Pancreas (tissue), 10 donors: ENCODE measurements around the gene ASB10. TPM values are rescaled to one million over a fixed set of nuclear protein-coding genes. Genes with fewer than 3 reads are reported as not detected.

Source experiments
- ATAC-seq, 4 donors: fragments of 200-7000 bp; cut with Tn5 transposase; one replicate each; pipeline versions ENCODE4 v1.8.0 to v1.9.1; 2020; ENCODE audit warnings: mild to moderate bottlenecking in 4 of 4, moderate library complexity in 4 of 4
- DNase-seq, 6 donors: peaks; one replicate each; pipeline ENCODE4 v3.0.0-alpha.2; 2020
- FAIRE-seq: peaks from 2 replicates; lab custom pipeline; 2012; peaks lifted over from hg19 to GRCh38; lab: Jason Lieb, UNC
- H3K27ac ChIP-seq, 4 donors: fragments of 200-600 bp; sonication (generic); 1 replicate in 3 of 4; 2 replicates in 1 of 4; pipeline versions ENCODE4 v1.5.0 to v1.8.0; 2020
- H3K27me3 ChIP-seq, 4 donors: fragments of 200-600 bp; one replicate each; pipeline ENCODE4 v1.8.0; 2021
- H3K36me3 ChIP-seq, 3 donors: fragments of 200-600 bp; sonication (generic) in 1 of 3; one replicate each; pipeline versions ENCODE4 v1.5.0 to v1.8.0; 2020 to 2021
- H3K4me1 ChIP-seq, 3 donors: fragments of 200-600 bp; one replicate each; pipeline ENCODE4 v1.8.0; 2021
- H3K4me3 ChIP-seq, 4 donors: fragments of 200-600 bp; sonication (generic) in 2 of 4; one replicate each; pipeline versions ENCODE4 v1.5.0 to v1.8.0; 2020 to 2021
- H3K9me3 ChIP-seq, 4 donors: fragments of 200-600 bp; one replicate each; pipeline ENCODE4 v1.8.0; 2021
- CTCF ChIP-seq, 4 donors: fragments of 200-600 bp; sonication (generic) in 3 of 4; IDR thresholded peaks; one replicate each; pipeline versions ENCODE4 v1.5.0 to v1.8.0; 2021; ENCODE audit warnings: antibody characterized with exemption in 4 of 4
- WGBS, 2 donors: extraction: QIAGEN DNeasy Blood & Tissue Kit; methylation state at CpG; one replicate each; pipeline ENCODE4 v1.1.7; 2013; 5-methylcytosine and 5-hydroxymethylcytosine counted together
- intact Hi-C, 3 donors: fragments of 100-400 bp; cut with DNase I; formaldehyde crosslinking; loops; one replicate each; pipeline versions ENCODE4 v1.11.1 to v1.14.2; 2022
- polyA plus RNA-seq, 2 donors: library from polyadenylated mRNA; stranded (reverse); fragments of 200-250 nt; gene quantifications; one replicate each; pipeline ENCODE4 v1.2.3, GENCODE V29; 2013
- total RNA-seq, 6 donors: library from RNA; stranded (reverse); fragmentation: NEBNext Ultra II Directional in 4 of 6; extraction: Animal tissue kit (Norgen Biotek cat#: 25700) in 4 of 6; gene quantifications; one replicate each; pipeline versions ENCODE4 v1.2.1 to v1.2.4, GENCODE V29; 2021 to 2023
- donor health status: healthy with polysubstance abuse.
- donor health status: DM: no; HTN: no; CAD: no; lungs with moderate emphysema.
- donor health status: DM: no; HTN: no; CAD: no.
- donor health status: control.
- donor health status: control.
- donor health status: Bipolar disorder and iron deficiency.
- donor health status: DM: yes; HTN: yes; CAD: no.
- donor health status: DM: no; HTN: no; CAD: no.
- donor health status: DM: no; HTN: no; CAD: no.
- donor health status: DM: yes; HTN: yes; CAD: no.

Gene ASB10
- total and polyA plus RNA-seq, 8 donors, result not detected

DNA sequence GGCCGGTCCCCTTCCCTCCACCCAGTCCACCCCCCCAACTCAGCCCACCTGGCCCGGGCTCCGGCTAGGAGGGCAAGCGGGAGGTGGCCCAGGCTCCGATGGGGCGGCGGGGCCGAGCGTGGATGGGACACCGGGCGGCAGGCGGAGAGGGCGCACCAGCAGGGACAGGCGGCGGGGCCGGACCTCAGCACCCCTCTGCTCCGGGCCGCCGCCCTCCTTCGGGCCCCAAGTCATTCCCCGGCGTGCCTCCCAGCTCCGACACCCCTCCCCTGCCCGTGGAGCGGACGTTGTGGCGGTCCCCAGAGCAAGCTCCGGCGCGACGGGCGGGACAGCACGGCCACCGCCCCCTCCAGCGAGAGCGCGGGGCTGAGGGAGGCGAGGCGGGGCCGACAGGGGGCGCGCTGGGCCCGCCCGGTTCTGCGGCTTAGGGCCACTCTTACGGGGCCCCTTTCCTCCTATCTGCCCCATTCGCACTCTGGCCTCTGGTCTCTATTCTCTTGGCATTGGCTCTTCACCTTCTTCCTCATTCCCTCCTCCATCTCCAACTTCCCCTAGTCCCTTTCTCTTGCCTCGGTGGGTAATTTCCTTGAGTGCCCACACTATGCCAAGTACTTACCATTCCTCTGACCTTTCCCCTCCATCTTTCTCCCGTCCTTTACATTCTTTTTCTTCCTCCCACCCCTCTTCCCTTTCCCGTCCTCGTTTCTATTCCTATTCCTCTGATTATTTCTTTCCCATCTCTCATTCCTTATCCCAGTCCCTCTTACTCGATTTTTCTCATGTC is 18.9 kb downstream of the ASB10 start:
- DNase-seq, result peak in 4 of 6 donors; percentile 39 to 85 (median 62)
- ATAC-seq, result peak; percentile 65 to 82 (median 79)
- Histone ChIP-seq H3K4me1 (peaks cover 0 to 5% (median 4%) of the 10 kb centered on the region in 3 donors), H3K27me3 (peaks cover 0 to 25% (median 3%) of the 10 kb centered on the region in 4 donors), H3K9me3 (no peaks in the 10 kb centered on the region), H3K27ac (no peak overlapping the region), H3K36me3 (no peaks in the 10 kb centered on the region), H3K4me3 (peak overlapping the region; percentile 16 to 59 (median 40))
- TF ChIP-seq CTCF (IDR thresholded peaks at IDR 0.05), result peak; percentile 54 to 75 (median 66)
- no peak for FAIRE-seq
- intact Hi-C loops, result loop anchor here in 1 of 3 donors (5.0 kb wide), 1 partner anchor 41 kb away; no protein-coding TSS in a partner anchor
- WGBS, 2 donors, result 3 to 6% methylated on average over 32 to 52 of the region's 52 CpGs

GRCh38 chr7:151167197-151167961 is 19.7 kb downstream of the ASB10 start, which contains the start of gene GBX1:
TSS of gene GBX1 (minus strand) at chr7:151167694. CDS start at chr7:151167548, 146 bp downstream.
- Histone ChIP-seq H3K36me3 (no peaks in the 10 kb centered on the region), H3K27ac (no peak within 1 kb of the TSS), H3K9me3 (no peaks in the 10 kb centered on the region), H3K4me3 (peak within 1 kb of the TSS; percentile 16 to 59 (median 40)), H3K27me3 (peaks cover 0 to 25% (median 3%) of the 10 kb centered on the region in 4 donors), H3K4me1 (peaks cover 0 to 5% (median 4%) of the 10 kb centered on the region in 3 donors)
- WGBS, 2 donors, result 1 to 2% methylated on average over 50 to 100 of the region's 101 CpGs
- peak in 1 of 4 donors; percentile 8 for TF ChIP-seq CTCF (IDR thresholded peaks at IDR 0.05)
- FAIRE-seq (no peak), DNase-seq (peak in 3 of 6 donors; percentile 43 to 80 (median 75)), ATAC-seq (peak; percentile 54 to 71 (median 66))
- intact Hi-C loops, result loop anchor here in 1 of 3 donors (5.0 kb wide), 1 partner anchor 40 kb away; no protein-coding TSS in a partner anchor

DNA sequence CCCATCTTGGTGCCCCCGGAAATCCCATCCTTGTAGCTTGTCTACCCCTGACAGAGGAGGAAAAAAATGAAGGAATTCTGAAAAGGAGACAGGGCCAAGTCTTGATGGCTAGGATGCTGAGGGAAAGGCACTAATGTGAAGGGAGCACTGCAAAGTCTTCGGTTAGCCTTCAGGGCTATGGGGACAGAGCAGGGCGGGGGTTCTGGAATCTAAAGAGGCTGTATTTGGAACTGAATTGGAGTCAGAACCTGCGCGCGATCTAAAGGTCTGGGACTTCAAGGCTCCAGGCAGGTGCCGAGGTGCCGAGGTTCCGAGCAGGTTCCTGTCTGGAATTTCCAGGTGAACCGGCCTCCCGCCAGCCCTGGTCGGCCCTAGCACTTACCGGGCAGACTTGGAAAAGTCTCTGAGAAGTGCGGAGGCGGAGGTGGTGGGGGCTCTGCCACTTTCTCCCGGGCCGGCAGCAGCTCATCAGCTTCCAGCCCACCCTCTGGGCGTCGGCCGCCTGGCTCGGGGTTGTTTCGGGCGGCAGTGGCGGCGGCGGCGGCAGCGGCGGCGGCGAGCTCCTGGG is 20.3 kb downstream of the ASB10 start:
- no peak for TF ChIP-seq CTCF (IDR thresholded peaks at IDR 0.05)
- Histone ChIP-seq H3K9me3 (no peaks in the 10 kb centered on the region), H3K4me1 (peaks cover 0 to 5% (median 4%) of the 10 kb centered on the region in 3 donors), H3K36me3 (no peaks in the 10 kb centered on the region), H3K27me3 (peaks cover 0 to 25% (median 3%) of the 10 kb centered on the region in 4 donors), H3K27ac (no peak overlapping the region), H3K4me3 (peak overlapping the region; percentile 16 to 59 (median 40))
- peak in 1 of 4 donors; percentile 22 for ATAC-seq
- no peak for FAIRE-seq
- intact Hi-C loops, result loop anchor here in 1 of 3 donors (5.0 kb wide), 1 partner anchor 39 kb away; no protein-coding TSS in a partner anchor
- 11 to 15% methylated on average over 26 to 31 of the region's 31 CpGs for WGBS, 2 donors
- DNase-seq, result peak in 1 of 6 donors; percentile 57

DNA sequence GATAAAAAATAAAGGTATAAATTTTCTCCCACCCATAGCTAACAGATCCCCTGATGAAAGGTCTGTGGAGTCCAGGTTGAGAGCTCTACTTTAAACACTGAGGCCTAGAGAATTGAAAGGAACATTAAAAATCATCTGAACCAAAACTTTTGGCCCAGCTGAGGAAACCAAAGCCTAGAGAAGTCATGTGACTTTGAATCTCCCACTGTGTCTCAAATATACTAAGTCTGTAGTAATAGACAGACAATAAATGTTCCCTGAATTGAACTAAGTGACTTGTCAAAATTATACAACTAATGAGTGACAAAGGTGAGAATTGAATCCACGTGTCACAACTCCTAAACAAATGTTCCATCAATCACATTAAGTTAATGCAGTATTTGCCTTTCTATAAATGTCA is 25.3 kb downstream of the ASB10 start:
- Histone ChIP-seq H3K27me3 (peaks cover 0 to 25% (median 3%) of the 10 kb centered on the region in 4 donors), H3K4me1 (peaks cover 0 to under 1% (median under 1%) of the 10 kb centered on the region in 3 donors), H3K27ac (no peak overlapping the region), H3K9me3 (no peaks in the 10 kb centered on the region), H3K4me3 (no peak overlapping the region), H3K36me3 (no peaks in the 10 kb centered on the region)
- no peak for DNase-seq
- TF ChIP-seq CTCF (IDR thresholded peaks at IDR 0.05), result no peak
- FAIRE-seq, result no peak
- intact Hi-C loops, result no loop called here
- WGBS, 2 donors, result 46 to 65% methylated on average over 1 of the region's 1 CpG
- ATAC-seq, result no peak
